Measurements from ENCODE around the gene MAGI2. TPM values are rescaled to one million over a fixed set of nuclear protein-coding genes. Genes with fewer than 3 reads are reported as not detected.

The MAGI2 gene
- total and polyA plus RNA-seq, 2 experiments from 2014 or later, result 10.4 to 26.4 TPM

GRCh38 chr7:79090543-79090942 lies 362.9 kb downstream of the MAGI2 start:
- no peaks in the 10 kb centered on the region; the same call in 1 of the 2 replicates for H3K9me2 ChIP-seq (ENCODE audit: insufficient read depth)
- TF ChIP-seq POLR2AphosphoS5 (IDR thresholded peaks at IDR 0.05; ENCODE audit: low read depth) (no peak), STAT1 (IDR thresholded peaks at IDR 0.05; ENCODE audit: unreplicated experiment) (no peak), ZNF462 (CRISPR knock-in tag; IDR thresholded peaks at IDR 0.05) (no peak)
- DNase-seq (ENCODE audit: low spot score) (no peak), ATAC-seq (no peak)
- H4K20me1 ChIP-seq (replicated peaks; ENCODE audit: insufficient read depth), result no peaks in the 10 kb centered on the region
- Mint-ChIP-seq H3K9me3 (0 out of 3 replicates have a peak, but pooled peaks cover 9% of the 10 kb centered on the region), H3K36me3 (ENCODE audit: low read depth) (no peaks in the 10 kb centered on the region), H3K4me1 (no peaks in the 10 kb centered on the region), H3K27me3 (ENCODE audit: insufficient read depth, low read depth, poor library complexity) (no peaks in the 10 kb centered on the region), H3K27ac (no peak overlapping the region), H3K4me3 (no peak overlapping the region)
- H3K4me3 ChIP-seq, result no peak overlapping the region
- no peak overlapping the region for H3K4me2 ChIP-seq
- no peaks in the 10 kb centered on the region for H3F3A ChIP-seq (replicated peaks; ENCODE audit: low read depth)
- no peaks in the 10 kb centered on the region for H3K4me1 ChIP-seq (ENCODE audit: insufficient read depth)
- no peak overlapping the region for H2AFZ ChIP-seq
- H3K36me3 ChIP-seq (ENCODE audit: insufficient read depth), result no peaks in the 10 kb centered on the region
- no peaks in the 10 kb centered on the region for H3K27me3 ChIP-seq (ENCODE audit: insufficient read depth)
- H3K27ac ChIP-seq (ENCODE audit: low read depth), result no peak overlapping the region
- no peaks in the 10 kb centered on the region for H3K79me2 ChIP-seq (replicated peaks; ENCODE audit: insufficient read depth)

GRCh38 chr7:79084423-79084822 lies 369.0 kb downstream of the MAGI2 start:
- no peak for DNase-seq (ENCODE audit: low spot score)
- Histone ChIP-seq H3K4me3 (no peak overlapping the region), H3K79me2 (replicated peaks; ENCODE audit: insufficient read depth) (no peaks in the 10 kb centered on the region), H3K4me2 (no peak overlapping the region), H2AFZ (no peak overlapping the region), H3K4me1 (ENCODE audit: insufficient read depth) (no peaks in the 10 kb centered on the region), H3K27me3 (ENCODE audit: insufficient read depth) (no peaks in the 10 kb centered on the region), H4K20me1 (replicated peaks; ENCODE audit: insufficient read depth) (no peaks in the 10 kb centered on the region), H3K9me2 (ENCODE audit: insufficient read depth) (no peaks in the 10 kb centered on the region; the same call in 1 of the 2 replicates), H3K36me3 (ENCODE audit: insufficient read depth) (no peaks in the 10 kb centered on the region), H3K27ac (ENCODE audit: low read depth) (no peak overlapping the region), H3F3A (replicated peaks; ENCODE audit: low read depth) (no peaks in the 10 kb centered on the region)
- Mint-ChIP-seq H3K36me3 (ENCODE audit: low read depth) (no peaks in the 10 kb centered on the region), H3K27ac (no peak overlapping the region), H3K4me3 (no peak overlapping the region), H3K9me3 (0 out of 3 replicates have a peak, but pooled peaks cover 4% of the 10 kb centered on the region), H3K27me3 (ENCODE audit: insufficient read depth, low read depth, poor library complexity) (no peaks in the 10 kb centered on the region), H3K4me1 (no peaks in the 10 kb centered on the region)
- no peak for ATAC-seq
- no peak for TF ChIP-seq ZNF114 (CRISPR knock-in tag; IDR thresholded peaks at IDR 0.05)
- TF ChIP-seq ZNF462 (CRISPR knock-in tag; IDR thresholded peaks at IDR 0.05), result no peak
- TF ChIP-seq JUNB (IDR thresholded peaks at IDR 0.05; ENCODE audit: unreplicated experiment), result no peak
